Erythroblast (primary cell): ENCODE results near the gene MED27.

Source experiments
- DNase-seq, 2 experiments: peaks; one replicate each; lab custom pipeline; 2025; lab: John Stamatoyannopoulos, UW
- GATA1 ChIP-seq: IDR thresholded peaks from 2 replicates; pipeline ENCODE4 v1.6.1; 2011; ENCODE audit warnings: low read depth, mild to moderate bottlenecking, control low read depth, low read length, moderate library complexity
- POLR2A ChIP-seq: IDR thresholded peaks from 2 replicates; pipeline ENCODE4 v1.6.1; 2011; ENCODE audit warnings: mild to moderate bottlenecking, low read length

MED27 gene

GRCh38 chr9:131997076-131997475, 82.6 kb downstream of the MED27 start:
- no peak for TF ChIP-seq POLR2A
- TF ChIP-seq GATA1: no peak
- DNase-seq: no peak

DNA sequence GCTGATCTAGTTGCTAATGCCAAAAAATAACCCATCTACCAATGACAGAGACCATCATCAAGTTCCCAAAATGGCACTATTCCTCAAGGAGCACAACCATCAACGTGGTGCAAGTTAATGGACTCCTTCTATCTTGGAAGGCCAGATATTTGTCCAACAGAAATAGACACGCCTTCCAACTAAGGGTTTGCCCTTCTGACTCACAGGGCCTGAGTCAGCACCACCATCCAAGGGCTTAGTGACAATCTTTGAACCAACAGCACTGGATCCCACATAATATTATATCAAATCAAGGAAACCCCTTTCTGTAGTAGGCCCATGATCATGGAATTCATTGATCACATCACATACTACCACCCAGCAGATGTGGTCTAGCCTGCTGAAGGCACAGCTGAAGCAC, 84.3 kb downstream of the MED27 start:
- DNase-seq: peak; percentile 37 to 70
- no peak for TF ChIP-seq POLR2A
- no peak for TF ChIP-seq GATA1

- TF ChIP-seq POLR2A: no peak
- TF ChIP-seq GATA1: no peak
- DNase-seq: no peak
Measured at GRCh38 chr9:131994364-131995125, 85.1 kb downstream of the MED27 start.

- TF ChIP-seq GATA1 (no peak), POLR2A (no peak)
- DNase-seq: no peak
Measured at GRCh38 chr9:131992906-131993657, 86.6 kb downstream of the MED27 start.

GRCh38 chr9:131987232-131987631, 92.4 kb downstream of the MED27 start:
- TF ChIP-seq POLR2A: no peak
- no peak for TF ChIP-seq GATA1
- no peak for DNase-seq

DNA sequence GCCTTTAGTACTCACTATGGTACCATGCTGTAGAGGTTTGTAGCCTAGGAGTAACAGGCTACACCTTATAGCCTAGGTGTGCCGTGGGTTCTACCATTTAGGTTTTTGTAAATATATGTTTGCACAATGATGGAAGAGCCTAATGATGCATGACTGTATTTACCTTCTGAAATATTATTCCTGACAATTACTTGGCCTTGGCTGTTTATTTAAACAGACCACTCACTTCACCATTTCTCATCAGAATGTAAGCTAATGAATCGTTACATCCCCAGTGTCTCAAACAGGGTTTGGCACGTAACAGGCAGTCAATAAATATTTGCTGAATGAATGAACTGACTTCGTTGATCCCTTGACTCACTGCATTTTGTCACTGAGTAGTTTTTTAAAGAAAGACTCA, 93.1 kb downstream of the MED27 start:
- DNase-seq: no peak
- TF ChIP-seq POLR2A (no peak), GATA1 (no peak)

- DNase-seq: no peak
- TF ChIP-seq POLR2A: no peak
- TF ChIP-seq GATA1: no peak
Measured at GRCh38 chr9:131986089-131986488, 93.6 kb downstream of the MED27 start.

GRCh38 chr9:131984564-131984963, 95.1 kb downstream of the MED27 start:
- DNase-seq: no peak
- no peak for TF ChIP-seq GATA1
- no peak for TF ChIP-seq POLR2A

DNA sequence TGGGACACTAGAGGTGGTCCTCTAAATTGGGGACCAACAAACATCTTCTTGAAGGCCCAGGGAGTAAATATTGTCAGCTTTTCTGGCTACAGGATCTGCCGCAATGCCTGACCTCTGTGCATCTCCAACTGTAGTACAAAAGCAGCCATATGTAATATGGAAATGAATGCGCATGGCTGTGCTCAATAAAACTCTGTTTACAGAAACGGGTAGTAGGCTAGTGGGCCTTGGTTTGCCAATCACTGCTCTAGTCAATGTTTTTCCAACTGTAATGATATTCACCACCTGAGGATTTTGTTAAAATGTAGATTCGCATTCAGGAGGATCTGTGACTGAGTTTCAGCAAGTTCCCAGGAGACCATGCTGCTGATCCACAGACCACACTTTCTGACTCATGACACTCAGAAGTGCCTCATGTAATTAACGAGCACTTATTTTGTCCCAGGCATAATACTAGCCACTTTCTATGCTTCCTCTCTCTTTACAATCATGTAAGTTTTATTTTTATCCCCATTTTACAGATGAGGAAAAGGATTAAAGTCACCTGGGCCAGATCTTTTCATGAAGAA, 96.9 kb downstream of the MED27 start:
- no peak for DNase-seq
- no peak for TF ChIP-seq GATA1
- TF ChIP-seq POLR2A: no peak

DNA sequence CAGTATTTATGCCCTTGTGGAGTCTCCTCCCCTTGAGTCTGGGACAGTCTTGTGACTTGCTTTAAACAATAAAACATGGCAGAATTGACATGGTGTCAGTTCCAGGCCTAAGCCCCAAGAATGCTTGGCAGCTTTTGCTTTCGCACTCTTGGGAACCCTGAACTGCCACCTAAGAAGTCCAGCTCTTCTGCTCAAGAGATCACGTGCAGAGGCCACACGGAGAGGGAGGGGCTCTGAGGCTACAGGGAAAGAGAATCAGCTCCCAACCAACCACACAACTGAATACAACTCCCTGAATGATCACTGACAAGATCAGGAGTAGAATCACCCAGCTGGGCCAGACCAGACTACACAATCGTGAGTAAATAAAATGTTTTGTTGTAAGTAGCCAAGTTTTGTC, 97.6 kb downstream of the MED27 start:
- no peak for TF ChIP-seq POLR2A
- TF ChIP-seq GATA1: no peak
- no peak for DNase-seq

- DNase-seq: no peak
Measured at GRCh38 chr9:131981116-131981776, 98.4 kb downstream of the MED27 start.

GRCh38 chr9:131980267-131981016, 99.2 kb downstream of the MED27 start:
- DNase-seq: no peak
- TF ChIP-seq POLR2A: no peak
- TF ChIP-seq GATA1: no peak

More at GRCh38 chr9:131981116-131981776, 98.4 kb downstream of the MED27 start:
- TF ChIP-seq POLR2A (no peak), GATA1 (no peak)

DNA sequence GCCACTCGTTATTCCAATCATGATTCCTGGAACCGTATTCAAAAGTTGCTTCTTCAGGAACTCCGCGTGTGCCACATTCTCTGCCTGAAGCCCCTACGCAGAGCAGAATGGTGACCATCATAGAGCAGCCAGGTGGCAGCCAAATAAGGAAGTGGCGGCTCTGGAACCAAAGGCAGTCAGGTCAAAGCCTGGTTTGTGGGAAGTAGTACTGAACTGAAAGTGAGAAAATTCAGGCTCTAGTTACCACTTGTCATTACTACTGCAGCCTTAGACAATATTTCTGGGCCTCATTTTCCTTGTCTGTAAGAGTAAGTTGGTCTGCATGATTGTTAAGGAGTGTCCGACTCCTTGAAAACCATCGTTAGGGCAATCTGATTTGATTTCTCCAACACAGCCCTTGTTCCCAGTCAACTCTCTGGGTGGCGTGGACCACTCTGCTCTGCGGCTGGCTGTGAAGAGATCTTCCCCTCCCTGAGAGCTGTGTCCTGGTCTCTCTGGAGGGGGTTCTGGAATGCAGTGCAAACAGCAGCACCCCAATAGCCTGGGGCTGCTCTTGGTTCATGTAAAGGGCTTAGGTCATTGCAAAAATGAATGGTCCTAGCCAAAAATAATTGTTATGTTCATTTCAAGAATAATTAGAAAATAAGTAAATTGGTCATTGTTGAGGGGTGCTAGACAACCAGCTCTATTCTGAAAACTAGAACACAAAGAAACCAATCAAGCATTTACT, 102.4 kb downstream of the MED27 start:
- TF ChIP-seq POLR2A (no peak), GATA1 (no peak)
- DNase-seq: no peak
